G401 (cell line): Measurements from ENCODE around the gene RUFY2. TPM values are rescaled to one million over a fixed set of nuclear protein-coding genes. Genes with fewer than 3 reads are reported as not detected.
A peak's percentile ranks its signal among the peaks of the same experiment; 100 is the strongest.
"Not testable (repeated sequence)": the region's sequence is repeated elsewhere in the genome, so short reads cannot be mapped to it uniquely, and the experiment has no call there.

Experiments
- DNase-seq: peaks from one replicate; pipeline ENCODE4 v3.0.0-alpha.2; 2015; ENCODE audit warnings: low spot score
- in situ Hi-C: cut with HindIII; loops from 2 replicates; pipeline ENCODE4 v1.10.0; 2016; ENCODE audit warnings: low sequenced_read_pairs, mixed read lengths
- total RNA-seq: library from RNA; depleted of rRNA; stranded (reverse); fragments of >200 nt; shearing (Covaris generic); gene quantifications from 2 replicates; pipeline ENCODE4 v1.2.3, GENCODE V29; 2014

RUFY2 gene
- total RNA-seq, 1 experiment from 2014 or later: 8.5 TPM

- in situ Hi-C loops: no loop called here
- DNase-seq: peak; percentile 96
Observed at GRCh38 chr10:68331455-68332258, 75.4 kb downstream of the RUFY2 start, which contains the start of gene HNRNPH3. HNRNPH3 (plus strand) TSS chr10:68332064; CDS start chr10:68337222, 5,158 bp downstream.

- DNase-seq: peak; percentile 74
- in situ Hi-C loops: no loop called here
Observed at GRCh38 chr10:68330852-68331454, 76.1 kb downstream of the RUFY2 start.

GRCh38 chr10:68329506-68329861 lies 77.6 kb downstream of the RUFY2 start:
- in situ Hi-C loops: no loop called here
- no peak for DNase-seq

GRCh38 chr10:68327889-68328786 lies 78.9 kb downstream of the RUFY2 start:
- in situ Hi-C loops: no loop called here
- DNase-seq: peak; percentile 88

GRCh38 chr10:68324396-68324795 lies 82.7 kb downstream of the RUFY2 start:
- DNase-seq, in situ Hi-C loops: not testable (repeated sequence)

- in situ Hi-C loops: no loop called here
- DNase-seq: no peak
Observed at GRCh38 chr10:68318331-68319059, 88.6 kb downstream of the RUFY2 start.

GRCh38 chr10:68315582-68315981 lies 91.5 kb downstream of the RUFY2 start:
- in situ Hi-C loops: no loop called here

DNA sequence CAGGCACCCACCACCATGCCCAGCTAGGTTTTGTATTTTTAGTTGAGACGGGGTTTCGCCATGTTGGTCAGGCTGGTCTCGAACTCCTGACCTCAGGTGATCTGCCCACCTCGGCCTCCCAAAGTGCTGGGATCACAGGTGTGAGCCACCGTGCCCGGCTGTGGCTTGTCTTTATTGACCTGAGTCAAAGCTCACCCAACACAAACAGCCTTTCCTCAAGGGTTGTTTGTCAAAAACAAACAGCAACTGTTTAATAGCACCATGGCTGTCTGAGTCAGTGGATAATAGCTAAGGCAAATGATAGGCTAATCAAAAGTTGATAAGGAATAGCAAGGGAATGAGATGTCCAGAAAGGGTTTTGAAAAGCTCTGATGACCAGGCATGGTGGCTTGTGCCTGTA lies 92.1 kb downstream of the RUFY2 start:
- DNase-seq, in situ Hi-C loops: not testable (repeated sequence)

More at GRCh38 chr10:68315582-68315981, 91.5 kb downstream of the RUFY2 start:
- DNase-seq: no peak

DNA sequence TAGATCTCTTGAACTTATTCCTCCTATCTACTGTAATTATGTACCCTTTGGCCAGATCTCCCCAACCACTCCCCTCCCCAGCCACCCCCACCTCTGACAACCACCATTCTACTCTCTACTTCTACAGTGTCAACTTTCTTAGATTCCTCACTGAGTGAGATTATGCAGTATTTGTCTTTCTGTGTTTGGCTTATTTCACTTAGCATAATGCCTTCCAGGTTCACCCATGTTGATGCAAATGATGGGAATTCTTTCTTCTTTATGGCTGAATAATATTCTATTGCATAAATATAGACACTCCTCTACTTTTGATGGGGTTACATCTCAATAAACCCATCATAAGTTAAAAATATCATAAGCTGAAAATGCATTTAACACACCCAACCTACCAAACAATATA lies 96.5 kb downstream of the RUFY2 start:
- DNase-seq: no peak
- in situ Hi-C loops: no loop called here

DNA sequence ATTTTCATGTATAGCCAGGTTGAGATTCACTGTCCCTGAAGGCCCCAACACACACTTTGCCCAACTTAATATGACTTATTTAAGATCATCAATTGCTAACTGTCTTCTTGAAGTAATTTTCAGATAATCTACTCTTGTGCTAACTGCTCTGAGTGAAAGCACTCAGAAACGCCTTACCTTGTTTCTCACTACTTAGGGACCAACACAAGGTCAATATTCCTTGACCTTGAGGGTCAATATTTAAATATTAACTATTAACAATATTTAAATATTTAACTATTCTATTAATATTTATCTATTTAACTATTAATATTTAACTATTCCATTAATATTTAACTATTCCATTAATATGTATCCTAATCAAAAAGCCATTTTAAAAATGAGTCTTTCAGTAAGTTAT lies 101.2 kb downstream of the RUFY2 start:
- no peak for DNase-seq
- in situ Hi-C loops: no loop called here

DNA sequence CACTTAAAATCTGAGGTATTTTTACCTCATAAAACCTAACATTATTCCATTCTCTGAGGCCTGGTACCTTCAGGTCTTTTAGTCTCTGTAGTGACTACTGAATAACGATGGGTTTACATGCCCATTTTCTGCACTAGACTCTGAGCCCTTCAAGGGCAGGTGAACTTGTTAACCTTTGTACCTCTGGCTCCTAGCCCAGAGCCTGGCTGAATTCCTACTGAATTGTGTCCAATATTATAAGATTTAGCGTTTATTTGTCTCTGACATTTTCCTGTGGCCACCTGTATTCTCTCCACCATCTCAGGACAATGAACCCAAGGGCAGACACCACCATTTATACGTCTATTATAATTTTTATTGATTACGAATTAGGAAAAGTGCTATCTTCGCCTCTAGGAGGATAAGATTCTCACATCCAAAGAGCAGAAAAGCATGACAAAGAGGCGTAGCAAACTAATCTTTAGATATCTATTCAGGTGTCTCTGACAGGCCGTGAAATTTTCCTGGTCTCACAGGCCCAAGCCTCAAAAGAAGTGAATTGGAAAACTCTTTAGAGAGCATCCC lies 103.1 kb downstream of the RUFY2 start:
- DNase-seq: no peak
- in situ Hi-C loops: no loop called here

GRCh38 chr10:68302871-68303270 lies 104.2 kb downstream of the RUFY2 start:
- in situ Hi-C loops: no loop called here
- DNase-seq: no peak

DNA sequence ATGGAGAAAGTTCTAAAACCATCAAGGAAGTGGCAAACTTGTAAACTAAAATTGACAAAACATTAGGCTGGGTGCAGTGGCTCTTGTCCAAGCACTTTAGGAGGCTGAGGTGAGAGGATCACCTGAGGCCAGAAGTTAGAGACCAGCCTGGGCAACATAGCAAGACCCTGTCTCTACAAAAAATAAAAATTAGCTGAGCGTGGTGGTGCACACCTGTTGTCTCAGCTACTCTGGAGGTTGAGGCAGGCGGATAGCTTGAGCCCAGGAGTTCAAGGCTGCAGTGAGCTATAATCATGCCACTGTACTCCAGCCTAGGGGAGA lies 104.6 kb downstream of the RUFY2 start:
- in situ Hi-C loops: no loop called here
- DNase-seq: no peak

- DNase-seq: peak; percentile 76
- in situ Hi-C loops: no loop called here
Observed at GRCh38 chr10:68301790-68302502, 105.1 kb downstream of the RUFY2 start.

DNA sequence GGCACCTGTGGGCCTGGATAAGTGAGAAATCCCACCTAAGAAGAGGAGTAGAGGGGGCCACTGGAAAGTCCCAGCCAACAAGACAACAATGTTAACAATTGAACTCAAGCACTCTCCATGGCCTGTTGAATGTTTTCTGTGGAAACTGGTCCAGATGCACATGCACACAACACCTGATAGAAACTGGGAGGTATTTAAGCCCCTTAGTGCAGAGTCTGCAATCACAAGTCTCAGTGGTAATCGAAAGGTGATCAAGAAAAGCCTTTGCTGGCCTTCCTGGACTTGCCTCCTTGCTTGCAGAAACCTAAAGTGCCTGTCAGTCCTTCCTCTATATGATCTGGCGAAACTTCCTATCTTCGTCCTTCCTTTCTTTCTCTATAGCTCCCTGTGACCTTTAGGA lies 105.8 kb downstream of the RUFY2 start:
- in situ Hi-C loops: no loop called here
- no peak for DNase-seq

- in situ Hi-C loops: no loop called here
- DNase-seq: no peak
Observed at GRCh38 chr10:68296843-68297663, 110.0 kb downstream of the RUFY2 start.
